Testis (tissue), 3 donors: ENCODE measurements around the gene VAX1. TPM values are rescaled to one million over a fixed set of nuclear protein-coding genes. Genes with fewer than 3 reads are reported as not detected.

Experiments
- DNase-seq: peaks from one replicate; pipeline ENCODE4 v3.0.0-alpha.2; 2019
- H3K27ac ChIP-seq, 2 donors: fragments of 200-600 bp; sonication (generic); one replicate each; pipeline ENCODE4 v1.5.1; 2019
- H3K27me3 ChIP-seq: fragments of 200-600 bp; sonication (generic); one replicate; pipeline ENCODE4 v1.5.1; 2019
- H3K36me3 ChIP-seq: fragments of 200-600 bp; sonication (generic); one replicate; pipeline ENCODE4 v1.5.1; 2017; ENCODE audit warnings: low read depth; ENCODE audit errors: missing control alignments
- H3K4me1 ChIP-seq: fragments of 200-600 bp; sonication (generic); one replicate; pipeline ENCODE4 v1.5.1; 2019
- H3K4me3 ChIP-seq, 2 donors: fragments of 200-600 bp; sonication (generic); one replicate each; pipeline ENCODE4 v1.5.1; 2017 to 2019
- H3K9me3 ChIP-seq: fragments of 200-600 bp; sonication (generic); one replicate; pipeline ENCODE4 v1.5.1; 2017
- CTCF ChIP-seq, 3 experiments: fragments of 450-650 bp in 2 of 3; fragments of 200-600 bp in 1 of 3; sonication (generic) in 1 of 3; IDR thresholded peaks; one replicate each; pipeline ENCODE4 v1.5.1; 2016 to 2019; ENCODE audit warnings: antibody characterized with exemption in 3 of 3, mild to moderate bottlenecking in 2 of 3, moderate library complexity in 1 of 3
- POLR2A ChIP-seq: fragments of 450-650 bp; IDR thresholded peaks from one replicate; pipeline ENCODE4 v1.6.1; 2017; ENCODE audit warnings: antibody characterized with exemption, mild to moderate bottlenecking, moderate library complexity
- WGBS, 2 donors: methylation state at CpG; one replicate each; pipeline ENCODE4 v1.1.5; 2018; 5-methylcytosine and 5-hydroxymethylcytosine counted together
- intact Hi-C: fragments of 100-400 bp; cut with DNase I; formaldehyde crosslinking; loops from one replicate; pipeline ENCODE4 v1.15.1; 2023; ENCODE audit warnings: low total_unique reads
- polyA plus RNA-seq: library from polyadenylated mRNA; stranded (reverse); fragments of 350-450 nt; fragmentation: Illumina TruSeq; extraction: RNeasy Lipid Tissue Mini Kit (QIAGEN cat#74804); gene quantifications from one replicate; pipeline ENCODE4 v1.2.3, GENCODE V29; 2014; ENCODE audit warnings: low read depth, low replicate concordance; ENCODE audit not compliant: insufficient read depth
- total RNA-seq, 2 donors: library from RNA; depleted of rRNA; stranded (reverse); fragments of >200 nt; gene quantifications; one replicate each; pipeline ENCODE4 v1.2.3, GENCODE V29; 2016

The VAX1 gene
- total and polyA plus RNA-seq, 3 donors from 2014 or later: 0.47 to 0.71 (median 0.56) TPM

GRCh38 chr10:117112220-117112619, 25.9 kb downstream of the VAX1 start:
- no peaks in the 10 kb centered on the region for H3K36me3 ChIP-seq
- DNase-seq: no peak
- H3K9me3 ChIP-seq: no peaks in the 10 kb centered on the region
- intact Hi-C loops: no loop called here
- no peak overlapping the region for H3K27ac ChIP-seq
- no peaks in the 10 kb centered on the region for H3K4me1 ChIP-seq
- H3K4me3 ChIP-seq: no peak overlapping the region
- no peaks in the 10 kb centered on the region for H3K27me3 ChIP-seq
- WGBS, 2 donors: 39 to 41% methylated on average over 1 of the region's 1 CpG
- TF ChIP-seq CTCF (IDR thresholded peaks at IDR 0.05) (no peak), POLR2A (no peak)

GRCh38 chr10:117107238-117107637, 30.8 kb downstream of the VAX1 start:
- TF ChIP-seq POLR2A: no peak
- TF ChIP-seq CTCF (IDR thresholded peaks at IDR 0.05): no peak
- Histone ChIP-seq H3K9me3 (no peaks in the 10 kb centered on the region), H3K36me3 (no peaks in the 10 kb centered on the region), H3K4me3 (no peak overlapping the region), H3K27ac (no peak overlapping the region), H3K27me3 (no peaks in the 10 kb centered on the region), H3K4me1 (no peaks in the 10 kb centered on the region)
- 58 to 61% methylated on average over 4 of the region's 4 CpGs for WGBS, 2 donors
- intact Hi-C loops: no loop called here
- no peak for DNase-seq

- Histone ChIP-seq H3K4me3 (no peak overlapping the region), H3K36me3 (no peaks in the 10 kb centered on the region), H3K9me3 (no peaks in the 10 kb centered on the region), H3K27me3 (no peaks in the 10 kb centered on the region), H3K27ac (no peak overlapping the region), H3K4me1 (no peaks in the 10 kb centered on the region)
- intact Hi-C loops: no loop called here
- 86 to 89% methylated on average over 9 of the region's 9 CpGs for WGBS, 2 donors
- TF ChIP-seq POLR2A (no peak), CTCF (IDR thresholded peaks at IDR 0.05) (no peak)
- DNase-seq: no peak
Measured at GRCh38 chr10:117096599-117097201, 41.4 kb downstream of the VAX1 start.

- WGBS, 2 donors: 61 to 65% methylated on average over 9 of the region's 9 CpGs
- Histone ChIP-seq H3K4me3 (no peak overlapping the region), H3K4me1 (no peaks in the 10 kb centered on the region), H3K27ac (no peak overlapping the region), H3K9me3 (no peaks in the 10 kb centered on the region), H3K36me3 (no peaks in the 10 kb centered on the region), H3K27me3 (no peaks in the 10 kb centered on the region)
- intact Hi-C loops: no loop called here
- DNase-seq: no peak
- no peak for TF ChIP-seq CTCF (IDR thresholded peaks at IDR 0.05)
- no peak for TF ChIP-seq POLR2A
Measured at GRCh38 chr10:117094856-117095255, 43.2 kb downstream of the VAX1 start.

- Histone ChIP-seq H3K9me3 (no peaks in the 10 kb centered on the region), H3K4me1 (no peaks in the 10 kb centered on the region), H3K4me3 (no peak overlapping the region), H3K27ac (no peak overlapping the region), H3K27me3 (no peaks in the 10 kb centered on the region), H3K36me3 (no peaks in the 10 kb centered on the region)
- intact Hi-C loops: no loop called here
- TF ChIP-seq CTCF (IDR thresholded peaks at IDR 0.05) (no peak), POLR2A (no peak)
- 84% methylated on average over 6 of the region's 6 CpGs for WGBS, 2 donors
- DNase-seq: no peak
Measured at GRCh38 chr10:117092386-117092785, 45.7 kb downstream of the VAX1 start.
